Measurements from ENCODE around the gene GDA. TPM values are rescaled to one million over a fixed set of nuclear protein-coding genes. Genes with fewer than 3 reads are reported as not detected.

The GDA gene
- not detected for total RNA-seq
- long read RNA-seq: 0 reads

GRCh38 chr9:72149231-72149975 is at the start of gene GDA:
Gene GDA, plus strand, starts transcription at chr9:72149440. Its CDS starts 120 bp downstream, at chr9:72149560.
- intact Hi-C loops (cut with DNase I): no loop called here
- DNase-seq (ENCODE audit: low spot score): no peak

- no peak for DNase-seq (ENCODE audit: low spot score)
- intact Hi-C loops (cut with DNase I): no loop called here
Measured at GRCh38 chr9:72102520-72102919, 46.7 kb upstream of the GDA start.

DNA sequence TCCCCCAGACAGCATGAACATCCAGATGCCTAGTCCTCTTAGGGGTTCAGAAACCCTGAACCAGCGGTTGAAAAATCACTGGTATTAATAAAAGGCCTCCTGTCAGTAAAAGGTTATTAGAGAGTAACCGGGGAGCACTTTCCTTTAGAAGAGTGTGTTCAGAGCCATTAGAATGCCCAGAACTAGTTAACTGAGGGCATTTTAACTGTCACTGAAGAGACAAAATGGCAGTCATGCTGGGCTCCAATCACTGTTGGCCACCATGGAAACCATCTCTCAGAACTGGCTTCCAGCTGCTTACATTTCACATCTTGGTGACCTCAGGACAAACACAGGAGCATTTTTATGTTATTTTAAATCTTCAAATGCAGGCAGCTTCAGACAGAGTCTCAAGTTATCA is 36.2 kb upstream of the GDA start:
- no peak for DNase-seq (ENCODE audit: low spot score)
- intact Hi-C loops (cut with DNase I): no loop called here

- DNase-seq (ENCODE audit: low spot score): no peak
- intact Hi-C loops (cut with DNase I): no loop called here
Measured at GRCh38 chr9:72119853-72120252, 29.4 kb upstream of the GDA start.

DNA sequence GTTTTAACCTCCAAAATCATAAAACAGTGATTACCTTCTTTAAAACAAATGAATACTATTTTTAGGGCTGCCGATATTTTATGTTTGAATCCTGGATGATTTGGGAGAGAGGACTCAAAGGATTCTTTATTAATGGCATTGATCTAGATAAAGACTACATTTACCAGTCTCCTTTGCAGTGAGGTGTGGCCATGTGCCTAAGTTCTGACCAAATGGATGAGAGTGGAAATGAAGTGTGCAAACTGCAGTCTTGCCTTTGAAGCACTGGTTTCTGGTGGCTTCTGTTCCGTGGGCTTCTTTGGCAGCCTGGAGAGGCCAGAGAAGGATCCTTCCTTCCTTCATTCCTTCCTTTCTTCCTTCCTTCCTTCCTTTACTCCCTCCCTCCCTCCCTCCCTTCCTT is 24.3 kb upstream of the GDA start:
- intact Hi-C loops (cut with DNase I): no loop called here
- DNase-seq (ENCODE audit: low spot score): no peak

DNA sequence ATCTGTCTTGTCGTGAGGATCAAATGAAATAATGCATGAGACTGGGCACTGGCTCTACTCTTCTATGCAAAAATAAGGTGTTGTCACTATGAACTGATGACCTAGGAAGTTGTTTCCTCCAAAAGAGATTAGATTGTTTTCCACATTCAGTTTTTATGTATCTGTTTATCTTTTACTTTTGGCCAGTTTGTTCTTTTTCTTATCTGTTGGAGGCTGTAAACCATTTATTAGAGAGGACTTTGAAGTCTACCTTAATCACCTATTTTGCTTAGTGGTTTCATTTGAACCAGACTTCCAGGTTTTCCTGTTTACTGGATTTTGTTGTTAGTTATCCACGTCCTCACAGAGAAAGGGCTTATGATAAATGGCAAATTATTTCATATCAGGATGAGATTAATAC is 21.5 kb upstream of the GDA start:
- DNase-seq (ENCODE audit: low spot score): no peak
- intact Hi-C loops (cut with DNase I): no loop called here

DNA sequence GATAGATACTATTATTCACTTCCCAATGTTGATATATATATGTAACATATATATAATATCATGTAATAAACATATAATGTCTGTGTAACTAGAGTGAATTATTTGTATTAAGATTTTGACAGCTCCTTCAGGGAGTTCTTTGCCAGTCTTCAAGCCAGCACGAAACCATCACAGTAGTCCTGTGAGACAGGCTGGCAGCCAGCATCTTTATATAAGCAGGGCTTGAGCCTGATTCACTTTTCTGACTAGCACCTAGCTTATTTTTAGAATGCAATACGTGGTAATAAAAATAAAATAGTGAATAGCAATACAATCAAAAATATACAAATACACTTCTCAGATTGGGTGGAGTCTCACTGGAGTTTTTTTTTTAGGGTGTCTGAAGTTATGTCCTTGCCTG is 20.7 kb upstream of the GDA start:
- intact Hi-C loops (cut with DNase I): no loop called here
- no peak for DNase-seq (ENCODE audit: low spot score)

GRCh38 chr9:72129271-72130156 is 19.7 kb upstream of the GDA start:
- intact Hi-C loops (cut with DNase I): no loop called here

GRCh38 chr9:72130321-72130720 is 18.9 kb upstream of the GDA start:
- intact Hi-C loops (cut with DNase I): no loop called here

More at GRCh38 chr9:72129271-72130156, 19.7 kb upstream of the GDA start:
- DNase-seq (ENCODE audit: low spot score): no peak

GRCh38 chr9:72131206-72131605 is 18.0 kb upstream of the GDA start:
- DNase-seq (ENCODE audit: low spot score): no peak
- intact Hi-C loops (cut with DNase I): no loop called here

More at GRCh38 chr9:72130321-72130720, 18.9 kb upstream of the GDA start:
- no peak for DNase-seq (ENCODE audit: low spot score)

GRCh38 chr9:72132052-72132451 is 17.2 kb upstream of the GDA start:
- DNase-seq (ENCODE audit: low spot score): no peak
- intact Hi-C loops (cut with DNase I): no loop called here

- no peak for DNase-seq (ENCODE audit: low spot score)
- intact Hi-C loops (cut with DNase I): no loop called here
Measured at GRCh38 chr9:72133365-72134035, 15.7 kb upstream of the GDA start.

- DNase-seq (ENCODE audit: low spot score): no peak
- intact Hi-C loops (cut with DNase I): no loop called here
Measured at GRCh38 chr9:72134801-72135200, 14.4 kb upstream of the GDA start.

DNA sequence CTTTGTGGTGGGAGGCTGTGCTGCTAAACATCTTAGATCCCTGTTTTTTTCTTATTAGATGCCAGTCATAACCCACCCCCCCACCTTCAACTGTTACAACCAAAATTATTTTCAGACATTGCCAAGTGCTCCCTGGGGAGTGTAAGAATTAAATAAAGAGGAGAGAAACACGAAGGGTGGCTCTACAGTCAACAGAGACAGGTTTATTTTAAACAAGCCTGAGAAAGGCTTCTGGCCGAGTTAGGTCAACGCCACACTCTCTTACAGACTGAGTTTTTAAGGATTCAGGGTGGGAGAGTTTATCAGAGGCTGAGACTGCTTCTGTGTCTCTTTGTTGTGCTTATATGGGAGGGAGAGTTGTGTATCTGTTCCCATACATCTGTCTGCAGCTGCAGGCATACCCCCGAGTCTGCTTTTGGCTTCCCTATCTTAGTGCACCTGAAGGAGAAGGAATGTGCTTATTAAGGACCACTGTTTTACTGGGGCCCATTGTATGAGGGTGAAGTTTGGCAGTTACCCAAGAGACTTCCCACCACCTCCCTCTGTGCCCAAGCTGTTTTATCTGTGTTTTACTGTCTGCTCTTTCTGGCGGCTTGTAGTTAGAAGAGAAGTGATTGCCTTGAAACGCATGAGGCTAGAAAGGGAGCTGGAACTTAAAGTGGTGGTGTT is 11.4 kb upstream of the GDA start:
- intact Hi-C loops (cut with DNase I): no loop called here
- DNase-seq (ENCODE audit: low spot score): no peak

- intact Hi-C loops (cut with DNase I): no loop called here
- no peak for DNase-seq (ENCODE audit: low spot score)
Measured at GRCh38 chr9:72139226-72139625, 10.0 kb upstream of the GDA start.

GRCh38 chr9:72140586-72140985 is 8.7 kb upstream of the GDA start:
- intact Hi-C loops (cut with DNase I): no loop called here
- DNase-seq (ENCODE audit: low spot score): no peak

- intact Hi-C loops (cut with DNase I): no loop called here
- no peak for DNase-seq (ENCODE audit: low spot score)
Measured at GRCh38 chr9:72141484-72141883, 7.8 kb upstream of the GDA start.

- intact Hi-C loops (cut with DNase I): no loop called here
- DNase-seq (ENCODE audit: low spot score): no peak
Measured at GRCh38 chr9:72144756-72145492, 4.3 kb upstream of the GDA start.

Measured in cardiac septum (tissue), 1 donor.